Keratinocyte (primary cell): ENCODE data around the gene REV1.

Experiments used
- EZH2 ChIP-seq: IDR thresholded peaks from one replicate; pipeline ENCODE4 v1.6.1; 2012; ENCODE audit warnings: inconsistent platforms, mild to moderate bottlenecking, low read length, moderate library complexity
- TF ChIP-seq, protein P1 (sequence below), 3 experiments: IDR thresholded peaks in 1 of 3; conservative IDR thresholded peaks in 1 of 3; optimal IDR thresholded peaks in 1 of 3; 2 replicates in 2 of 3; 3 replicates in 1 of 3; pipeline versions ENCODE3 to v1.5.1; 2011; ENCODE audit warnings: low read length in 3 of 3, mild to moderate bottlenecking in 3 of 3, moderate library complexity in 2 of 3, control low read depth in 1 of 3, inconsistent platforms in 1 of 3; ENCODE audit not compliant: insufficient read depth in 2 of 3; ENCODE audit errors: extremely low read depth in 1 of 3

- TF ChIP-seq, protein P1, sequence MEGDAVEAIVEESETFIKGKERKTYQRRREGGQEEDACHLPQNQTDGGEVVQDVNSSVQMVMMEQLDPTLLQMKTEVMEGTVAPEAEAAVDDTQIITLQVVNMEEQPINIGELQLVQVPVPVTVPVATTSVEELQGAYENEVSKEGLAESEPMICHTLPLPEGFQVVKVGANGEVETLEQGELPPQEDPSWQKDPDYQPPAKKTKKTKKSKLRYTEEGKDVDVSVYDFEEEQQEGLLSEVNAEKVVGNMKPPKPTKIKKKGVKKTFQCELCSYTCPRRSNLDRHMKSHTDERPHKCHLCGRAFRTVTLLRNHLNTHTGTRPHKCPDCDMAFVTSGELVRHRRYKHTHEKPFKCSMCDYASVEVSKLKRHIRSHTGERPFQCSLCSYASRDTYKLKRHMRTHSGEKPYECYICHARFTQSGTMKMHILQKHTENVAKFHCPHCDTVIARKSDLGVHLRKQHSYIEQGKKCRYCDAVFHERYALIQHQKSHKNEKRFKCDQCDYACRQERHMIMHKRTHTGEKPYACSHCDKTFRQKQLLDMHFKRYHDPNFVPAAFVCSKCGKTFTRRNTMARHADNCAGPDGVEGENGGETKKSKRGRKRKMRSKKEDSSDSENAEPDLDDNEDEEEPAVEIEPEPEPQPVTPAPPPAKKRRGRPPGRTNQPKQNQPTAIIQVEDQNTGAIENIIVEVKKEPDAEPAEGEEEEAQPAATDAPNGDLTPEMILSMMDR (optimal IDR thresholded peaks at IDR 0.05 in 1 of 3, IDR thresholded peaks at IDR 0.05 in 1 of 3, conservative IDR thresholded peaks at IDR 0.05 in 1 of 3; ENCODE audit: extremely low read depth in 1 of 3, insufficient read depth in 2 of 3, low read length in 3 of 3) = no peak
- no peak for TF ChIP-seq EZH2
These were observed 9.4 kb downstream of the REV1 start for GRCh38 chr2:99480390-99480789.
